Measurements from ENCODE around the gene RHOF. TPM values are rescaled to one million over a fixed set of nuclear protein-coding genes. Genes with fewer than 3 reads are reported as not detected.

RHOF gene
- total and polyA plus RNA-seq, 2 of the 13 experiments (the other 11 are each of a cell fraction or from before 2014, with no cell fraction given): 14.6 to 32.2 TPM

- TF ChIP-seq ZNF737 (CRISPR knock-in tag; IDR thresholded peaks at IDR 0.05; ENCODE audit: borderline replicate concordance) (no peak), ATF3 (CRISPR knock-in tag; IDR thresholded peaks at IDR 0.05) (no peak), REPIN1 (CRISPR knock-in tag; IDR thresholded peaks at IDR 0.05; ENCODE audit: borderline replicate concordance, low read depth) (peak; percentile 46; the same call in 1 of the 2 replicates), ZSCAN20 (CRISPR knock-in tag; IDR thresholded peaks at IDR 0.05; ENCODE audit: borderline replicate concordance) (no peak), CENPX (CRISPR knock-in tag; IDR thresholded peaks at IDR 0.05) (no peak), ZNF570 (CRISPR knock-in tag; IDR thresholded peaks at IDR 0.05; ENCODE audit: borderline replicate concordance) (no peak), FOXA3 (CRISPR knock-in tag; IDR thresholded peaks at IDR 0.05) (no peak), ZNF709 (CRISPR knock-in tag; IDR thresholded peaks at IDR 0.05) (no peak), ZNF547 (CRISPR knock-in tag; IDR thresholded peaks at IDR 0.05) (peak; percentile 15; the same call in 1 of the 2 replicates), YEATS4 (CRISPR knock-in tag; IDR thresholded peaks at IDR 0.05; ENCODE audit: borderline replicate concordance) (0 out of 2 replicates have a peak, but pooled peaks have one; percentile 33), ZNF235 (CRISPR knock-in tag; IDR thresholded peaks at IDR 0.05; ENCODE audit: borderline replicate concordance) (0 out of 2 replicates have a peak, but pooled peaks have one; percentile 27), ZNF552 (CRISPR knock-in tag; IDR thresholded peaks at IDR 0.05; ENCODE audit: borderline replicate concordance) (no peak), ASH2L (IDR thresholded peaks at IDR 0.05; ENCODE audit: insufficient read length, low read depth, low read length) (peak; percentile 27), ZNF253 (CRISPR knock-in tag; IDR thresholded peaks at IDR 0.05; ENCODE audit: borderline replicate concordance) (0 out of 2 replicates have a peak, but pooled peaks have one; percentile 15), FOXJ3 (CRISPR knock-in tag; IDR thresholded peaks at IDR 0.05; ENCODE audit: borderline replicate concordance) (no peak), FIP1L1 (IDR thresholded peaks at IDR 0.05; ENCODE audit: borderline replicate concordance, insufficient read depth, low read depth, low read length) (no peak), ZBTB38 (CRISPR knock-in tag; IDR thresholded peaks at IDR 0.05) (no peak), KAT2B (IDR thresholded peaks at IDR 0.05; ENCODE audit: borderline replicate concordance, low read depth, low read length) (no peak)
- TF ChIP-seq, protein P1, sequence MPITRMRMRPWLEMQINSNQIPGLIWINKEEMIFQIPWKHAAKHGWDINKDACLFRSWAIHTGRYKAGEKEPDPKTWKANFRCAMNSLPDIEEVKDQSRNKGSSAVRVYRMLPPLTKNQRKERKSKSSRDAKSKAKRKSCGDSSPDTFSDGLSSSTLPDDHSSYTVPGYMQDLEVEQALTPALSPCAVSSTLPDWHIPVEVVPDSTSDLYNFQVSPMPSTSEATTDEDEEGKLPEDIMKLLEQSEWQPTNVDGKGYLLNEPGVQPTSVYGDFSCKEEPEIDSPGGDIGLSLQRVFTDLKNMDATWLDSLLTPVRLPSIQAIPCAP (CRISPR knock-in tag; IDR thresholded peaks at IDR 0.05; ENCODE audit: low read depth): no peak
- TF ChIP-seq, protein P2, sequence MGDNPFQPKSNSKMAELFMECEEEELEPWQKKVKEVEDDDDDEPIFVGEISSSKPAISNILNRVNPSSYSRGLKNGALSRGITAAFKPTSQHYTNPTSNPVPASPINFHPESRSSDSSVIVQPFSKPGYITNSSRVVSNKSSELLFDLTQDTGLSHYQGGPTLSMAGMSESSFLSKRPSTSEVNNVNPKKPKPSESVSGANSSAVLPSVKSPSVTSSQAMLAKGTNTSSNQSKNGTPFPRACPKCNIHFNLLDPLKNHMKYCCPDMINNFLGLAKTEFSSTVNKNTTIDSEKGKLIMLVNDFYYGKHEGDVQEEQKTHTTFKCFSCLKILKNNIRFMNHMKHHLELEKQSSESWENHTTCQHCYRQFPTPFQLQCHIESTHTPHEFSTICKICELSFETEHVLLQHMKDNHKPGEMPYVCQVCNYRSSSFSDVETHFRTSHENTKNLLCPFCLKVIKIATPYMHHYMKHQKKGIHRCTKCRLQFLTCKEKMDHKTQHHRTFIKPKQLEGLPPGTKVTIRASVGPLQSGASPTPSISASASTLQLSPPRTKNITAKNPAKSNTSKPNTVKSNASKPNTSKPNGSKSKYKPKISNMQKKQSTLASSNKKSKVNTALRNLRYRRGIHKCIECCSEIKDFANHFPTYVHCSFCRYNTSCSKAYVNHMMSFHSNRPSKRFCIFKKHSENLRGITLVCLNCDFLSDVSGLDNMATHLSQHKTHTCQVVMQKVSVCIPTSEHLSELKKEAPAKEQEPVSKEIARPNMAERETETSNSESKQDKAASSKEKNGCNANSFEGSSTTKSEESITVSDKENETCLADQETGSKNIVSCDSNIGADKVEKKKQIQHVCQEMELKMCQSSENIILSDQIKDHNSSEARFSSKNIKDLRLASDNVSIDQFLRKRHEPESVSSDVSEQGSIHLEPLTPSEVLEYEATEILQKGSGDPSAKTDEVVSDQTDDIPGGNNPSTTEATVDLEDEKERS (CRISPR knock-in tag; IDR thresholded peaks at IDR 0.05): no peak
- TF ChIP-seq, protein P3, sequence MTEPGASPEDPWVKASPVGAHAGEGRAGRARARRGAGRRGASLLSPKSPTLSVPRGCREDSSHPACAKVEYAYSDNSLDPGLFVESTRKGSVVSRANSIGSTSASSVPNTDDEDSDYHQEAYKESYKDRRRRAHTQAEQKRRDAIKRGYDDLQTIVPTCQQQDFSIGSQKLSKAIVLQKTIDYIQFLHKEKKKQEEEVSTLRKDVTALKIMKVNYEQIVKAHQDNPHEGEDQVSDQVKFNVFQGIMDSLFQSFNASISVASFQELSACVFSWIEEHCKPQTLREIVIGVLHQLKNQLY (CRISPR knock-in tag; IDR thresholded peaks at IDR 0.05): no peak
- TF ChIP-seq, protein P4, sequence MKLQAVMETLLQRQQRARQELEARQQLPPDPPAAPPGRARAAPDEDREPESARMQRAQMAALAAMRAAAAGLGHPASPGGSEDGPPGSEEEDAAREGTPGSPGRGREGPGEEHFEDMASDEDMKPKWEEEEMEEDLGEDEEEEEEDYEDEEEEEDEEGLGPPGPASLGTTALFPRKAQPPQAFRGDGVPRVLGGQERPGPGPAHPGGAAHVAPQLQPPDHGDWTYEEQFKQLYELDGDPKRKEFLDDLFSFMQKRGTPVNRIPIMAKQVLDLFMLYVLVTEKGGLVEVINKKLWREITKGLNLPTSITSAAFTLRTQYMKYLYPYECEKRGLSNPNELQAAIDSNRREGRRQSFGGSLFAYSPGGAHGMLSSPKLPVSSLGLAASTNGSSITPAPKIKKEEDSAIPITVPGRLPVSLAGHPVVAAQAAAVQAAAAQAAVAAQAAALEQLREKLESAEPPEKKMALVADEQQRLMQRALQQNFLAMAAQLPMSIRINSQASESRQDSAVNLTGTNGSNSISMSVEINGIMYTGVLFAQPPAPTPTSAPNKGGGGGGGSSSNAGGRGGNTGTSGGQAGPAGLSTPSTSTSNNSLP (IDR thresholded peaks at IDR 0.05; ENCODE audit: low read depth, low read length): no peak
Measured at GRCh38 chr12:121811434-121812319, 18.2 kb upstream of the RHOF start (continued).

Measured in HepG2 (cell line).